Mesodermal cell (in vitro differentiated cells): ENCODE results near the gene PPP1R14B.

Experiments used
- H3K27ac ChIP-seq: 2 replicates; pipeline ENCODE4 v1.7.0; 2013; ENCODE audit warnings: mild to moderate bottlenecking, low read depth, low read length, moderate library complexity; ENCODE audit not compliant: severe bottlenecking
- H3K36me3 ChIP-seq: 2 replicates; pipeline ENCODE4 v1.7.1; 2013; ENCODE audit warnings: mild to moderate bottlenecking, low read length, moderate library complexity; ENCODE audit not compliant: control insufficient read depth, insufficient read depth
- H3K4me1 ChIP-seq: one replicate; pipeline ENCODE4 v1.7.1; 2013; ENCODE audit warnings: mild to moderate bottlenecking, low read length; ENCODE audit not compliant: insufficient read depth, control insufficient read depth, poor library complexity, severe bottlenecking
- H3K4me3 ChIP-seq: 2 replicates; pipeline ENCODE4 v1.7.0; 2013; ENCODE audit warnings: low read length, control low read depth, mild to moderate bottlenecking; ENCODE audit not compliant: insufficient read depth, poor library complexity, severe bottlenecking; ENCODE audit errors: extremely low read depth
- H3K9me3 ChIP-seq: 2 replicates; pipeline ENCODE4 v1.7.1; 2013; ENCODE audit warnings: mild to moderate bottlenecking, low read length, moderate library complexity; ENCODE audit not compliant: control insufficient read depth
- WGBS, 2 experiments: methylation state at CpG; one replicate each; pipeline ENCODE4 v1.1.5; 2013; ENCODE audit warnings: missing lambda C conversion rate in 2 of 2; ENCODE audit not compliant: insufficient coverage in 2 of 2; 5-methylcytosine and 5-hydroxymethylcytosine counted together

The PPP1R14B gene

GRCh38 chr11:64226507-64227051 lies 20.2 kb downstream of the PPP1R14B start:
- peaks cover 11% of the 10 kb centered on the region for H3K4me1 ChIP-seq
- peaks cover 18% of the 10 kb centered on the region for H3K36me3 ChIP-seq
- no peak overlapping the region for H3K27ac ChIP-seq
- peak overlapping the region; percentile 60 for H3K4me3 ChIP-seq
- WGBS, 2 experiments: 36 to 38% methylated on average over 23 to 26 of the region's 26 CpGs
- H3K9me3 ChIP-seq: no peaks in the 10 kb centered on the region

GRCh38 chr11:64225608-64226506 lies 20.9 kb downstream of the PPP1R14B start, which contains the start of the genes NUDT22 and TRPT1:
NUDT22 (plus strand) TSS chr11:64226274; CDS start chr11:64226653, 379 bp downstream.
TRPT1 (minus strand) TSS chr11:64226186; CDS start chr11:64225860, 326 bp downstream.
- Histone ChIP-seq H3K4me1 (peaks cover 11% of the 10 kb centered on the region), H3K4me3 (peak within 1 kb of the TSS; percentile 60), H3K36me3 (peaks cover 23% of the 10 kb centered on the region), H3K27ac (peak within 1 kb of the TSS; percentile 37), H3K9me3 (no peaks in the 10 kb centered on the region)
- 1% methylated on average over 46 to 47 of the region's 54 CpGs for WGBS, 2 experiments

- H3K27ac ChIP-seq: peak overlapping the region; percentile 37
- peaks cover 11% of the 10 kb centered on the region for H3K4me1 ChIP-seq
- H3K36me3 ChIP-seq: peaks cover 30% of the 10 kb centered on the region
- H3K4me3 ChIP-seq: peak overlapping the region; percentile 60
- no peaks in the 10 kb centered on the region for H3K9me3 ChIP-seq
- 80 to 82% methylated on average over 17 to 19 of the region's 22 CpGs for WGBS, 2 experiments
Observed at GRCh38 chr11:64224891-64225607, 21.7 kb downstream of the PPP1R14B start.

GRCh38 chr11:64224151-64224890 lies 22.4 kb downstream of the PPP1R14B start:
- Histone ChIP-seq H3K9me3 (no peaks in the 10 kb centered on the region), H3K27ac (no peak overlapping the region), H3K4me1 (peaks cover 11% of the 10 kb centered on the region), H3K36me3 (peaks cover 31% of the 10 kb centered on the region), H3K4me3 (no peak overlapping the region)
- WGBS, 2 experiments: 93 to 96% methylated on average over 16 to 17 of the region's 17 CpGs

DNA sequence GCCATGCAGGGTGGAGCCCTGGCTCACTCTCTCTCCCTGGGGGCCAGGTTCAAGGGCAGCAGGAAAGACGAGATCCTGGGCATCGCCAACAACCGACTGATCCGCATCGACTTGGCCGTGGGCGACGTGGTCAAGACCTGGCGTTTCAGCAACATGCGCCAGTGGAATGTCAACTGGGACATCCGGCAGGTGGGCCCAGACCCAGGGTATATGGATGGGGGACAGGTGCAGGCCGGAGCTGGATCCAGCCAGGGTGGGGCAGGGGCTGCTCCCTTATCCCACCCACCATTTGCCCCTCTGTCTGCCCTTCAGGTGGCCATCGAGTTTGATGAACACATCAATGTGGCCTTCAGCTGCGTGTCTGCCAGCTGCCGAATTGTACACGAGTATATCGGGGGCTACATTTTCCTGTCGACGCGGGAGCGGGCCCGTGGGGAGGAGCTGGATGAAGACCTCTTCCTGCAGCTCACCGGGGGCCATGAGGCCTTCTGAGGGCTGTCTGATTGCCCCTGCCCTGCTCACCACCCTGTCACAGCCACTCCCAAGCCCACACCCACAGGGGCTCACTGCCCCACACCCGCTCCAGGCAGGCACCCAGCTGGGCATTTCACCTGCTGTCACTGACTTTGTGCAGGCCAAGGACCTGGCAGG lies 23.6 kb downstream of the PPP1R14B start:
- H3K9me3 ChIP-seq: no peaks in the 10 kb centered on the region
- WGBS, 2 experiments: 96 to 97% methylated on average over 22 to 23 of the region's 24 CpGs
- H3K27ac ChIP-seq: no peak overlapping the region
- peaks cover 11% of the 10 kb centered on the region for H3K4me1 ChIP-seq
- no peak overlapping the region for H3K4me3 ChIP-seq
- peaks cover 29% of the 10 kb centered on the region for H3K36me3 ChIP-seq

- 97 to 98% methylated on average over 8 of the region's 9 CpGs for WGBS, 2 experiments
- no peak overlapping the region for H3K4me3 ChIP-seq
- H3K4me1 ChIP-seq: peaks cover 11% of the 10 kb centered on the region
- H3K27ac ChIP-seq: no peak overlapping the region
- no peaks in the 10 kb centered on the region for H3K9me3 ChIP-seq
- peaks cover 29% of the 10 kb centered on the region for H3K36me3 ChIP-seq
Observed at GRCh38 chr11:64222651-64223000, 24.1 kb downstream of the PPP1R14B start.

- WGBS, 2 experiments: 94 to 99% methylated on average over 14 of the region's 14 CpGs
- Histone ChIP-seq H3K4me1 (peaks cover 6% of the 10 kb centered on the region), H3K27ac (no peak overlapping the region), H3K4me3 (no peak overlapping the region), H3K9me3 (no peaks in the 10 kb centered on the region), H3K36me3 (peaks cover 29% of the 10 kb centered on the region)
Observed at GRCh38 chr11:64220798-64221197, 25.9 kb downstream of the PPP1R14B start.

DNA sequence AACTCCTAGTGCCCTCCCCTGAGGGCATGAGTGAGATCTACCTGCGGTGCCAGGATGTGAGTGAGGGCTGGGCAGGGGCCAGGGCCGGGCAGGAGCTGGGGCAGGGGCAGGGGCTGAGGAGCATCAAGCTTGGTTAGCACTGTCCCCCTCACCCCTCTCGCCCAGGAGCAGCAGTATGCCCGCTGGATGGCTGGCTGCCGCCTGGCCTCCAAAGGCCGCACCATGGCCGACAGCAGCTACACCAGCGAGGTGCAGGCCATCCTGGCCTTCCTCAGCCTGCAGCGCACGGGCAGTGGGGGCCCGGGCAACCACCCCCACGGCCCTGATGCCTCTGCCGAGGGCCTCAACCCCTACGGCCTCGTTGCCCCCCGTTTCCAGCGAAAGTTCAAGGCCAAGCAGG lies 26.5 kb downstream of the PPP1R14B start:
- no peak overlapping the region for H3K4me3 ChIP-seq
- peaks cover 3% of the 10 kb centered on the region for H3K4me1 ChIP-seq
- no peaks in the 10 kb centered on the region for H3K9me3 ChIP-seq
- peaks cover 29% of the 10 kb centered on the region for H3K36me3 ChIP-seq
- H3K27ac ChIP-seq: no peak overlapping the region
- WGBS, 2 experiments: 92 to 93% methylated on average over 17 of the region's 17 CpGs

DNA sequence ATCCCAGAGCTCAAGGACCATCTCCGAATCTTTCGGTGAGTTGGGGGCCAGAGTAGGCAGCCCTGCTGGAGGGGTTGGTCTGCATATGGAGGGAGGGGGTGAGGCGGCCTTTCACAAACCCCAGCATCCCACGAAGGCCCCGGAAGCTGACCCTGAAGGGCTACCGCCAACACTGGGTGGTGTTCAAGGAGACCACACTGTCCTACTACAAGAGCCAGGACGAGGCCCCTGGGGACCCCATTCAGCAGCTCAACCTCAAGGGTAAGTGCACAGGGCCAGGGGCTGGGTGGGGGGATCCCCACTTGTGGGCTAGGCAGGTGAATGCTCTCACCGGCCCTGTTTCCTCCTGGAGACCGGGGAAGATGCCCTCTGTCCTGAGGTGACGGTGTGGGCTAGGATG lies 27.0 kb downstream of the PPP1R14B start:
- Histone ChIP-seq H3K36me3 (peaks cover 34% of the 10 kb centered on the region), H3K4me1 (no peaks in the 10 kb centered on the region), H3K9me3 (no peaks in the 10 kb centered on the region), H3K27ac (no peak overlapping the region), H3K4me3 (no peak overlapping the region)
- WGBS, 2 experiments: 98 to 100% methylated on average over 5 to 6 of the region's 10 CpGs

DNA sequence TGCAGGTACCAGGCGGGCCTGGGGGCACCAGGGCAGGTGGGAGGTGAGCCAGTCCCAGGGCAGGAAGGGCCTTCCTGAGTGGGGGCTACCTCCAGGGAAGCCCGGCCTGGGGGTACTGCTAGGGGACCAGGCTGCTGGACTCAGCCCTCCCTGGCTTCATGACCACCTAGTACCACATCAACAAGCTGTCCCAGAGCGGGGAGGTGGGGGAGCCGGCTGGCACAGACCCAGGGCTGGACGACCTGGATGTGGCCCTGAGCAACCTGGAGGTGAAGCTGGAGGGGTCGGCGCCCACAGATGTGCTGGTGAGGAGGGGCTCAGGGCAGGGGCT lies 27.4 kb downstream of the PPP1R14B start:
- Histone ChIP-seq H3K4me1 (no peaks in the 10 kb centered on the region), H3K9me3 (no peaks in the 10 kb centered on the region), H3K4me3 (no peak overlapping the region), H3K27ac (no peak overlapping the region), H3K36me3 (peaks cover 31% of the 10 kb centered on the region)
- WGBS, 2 experiments: 93 to 96% methylated on average over 5 to 6 of the region's 7 CpGs
